Astrocyte (in vitro differentiated cells and primary cell): Measurements from ENCODE around the gene NFATC1. TPM values are rescaled to one million over a fixed set of nuclear protein-coding genes. Genes with fewer than 3 reads are reported as not detected.

Experiments
- DNase-seq: peaks from one replicate; pipeline ENCODE4 v3.0.0-alpha.2; 2010; ENCODE audit warnings: low read depth
- FAIRE-seq: peaks from 2 replicates; lab custom pipeline; 2011; peaks lifted over from hg19 to GRCh38; lab: Jason Lieb, UNC
- H2AFZ ChIP-seq: 2 replicates; pipeline ENCODE4 v1.6.0; 2012; ENCODE audit warnings: low read depth, low read length, inconsistent platforms
- H3K27ac ChIP-seq: 2 replicates; pipeline ENCODE4 v1.5.1; 2011; ENCODE audit warnings: low read depth, low read length, inconsistent platforms
- H3K27me3 ChIP-seq: 2 replicates; pipeline ENCODE4 v1.6.0; 2011; ENCODE audit warnings: low read length, inconsistent platforms; ENCODE audit not compliant: insufficient read depth
- H3K36me3 ChIP-seq: 2 replicates; pipeline ENCODE4 v1.5.1; 2011; ENCODE audit warnings: low read length, inconsistent platforms; ENCODE audit not compliant: insufficient read depth
- H3K4me1 ChIP-seq: 2 replicates; pipeline ENCODE4 v1.5.1; 2011; ENCODE audit warnings: low read length, inconsistent platforms; ENCODE audit not compliant: insufficient read depth
- H3K4me2 ChIP-seq: 2 replicates; pipeline ENCODE4 v1.6.0; 2012; ENCODE audit warnings: low read length, inconsistent platforms
- H3K4me3 ChIP-seq: 2 replicates; pipeline ENCODE4 v1.5.1; 2011; ENCODE audit warnings: low read depth, mild to moderate bottlenecking, low read length, inconsistent platforms; ENCODE audit not compliant: insufficient read depth
- H3K79me2 ChIP-seq: 2 replicates; pipeline ENCODE4 v1.6.0; 2012; ENCODE audit warnings: mild to moderate bottlenecking, low read length, inconsistent platforms; ENCODE audit not compliant: insufficient read depth
- H3K9ac ChIP-seq: 2 replicates; pipeline ENCODE4 v1.6.0; 2012; ENCODE audit warnings: mild to moderate bottlenecking, low read length, inconsistent platforms
- H3K9me3 ChIP-seq: 2 replicates; pipeline ENCODE4 v1.5.1; 2012; ENCODE audit warnings: low read depth, mild to moderate bottlenecking, low read length, inconsistent platforms; ENCODE audit not compliant: insufficient read depth
- H4K20me1 ChIP-seq: 2 replicates; pipeline ENCODE4 v1.6.0; 2012; ENCODE audit warnings: low read length, inconsistent platforms; ENCODE audit not compliant: insufficient read depth
- H3K27ac Mint-ChIP-seq: one replicate; pipeline ENCODE4 v1.8.0; 2021; ENCODE audit warnings: mild to moderate bottlenecking, mixed read lengths; ENCODE audit not compliant: unreplicated experiment
- H3K27me3 Mint-ChIP-seq: one replicate; pipeline ENCODE4 v1.8.0; 2021; ENCODE audit warnings: low read depth, mixed read lengths; ENCODE audit not compliant: unreplicated experiment
- H3K36me3 Mint-ChIP-seq: one replicate; pipeline ENCODE4 v1.8.0; 2021; ENCODE audit warnings: low read depth, mixed read lengths; ENCODE audit not compliant: unreplicated experiment
- H3K4me1 Mint-ChIP-seq: one replicate; pipeline ENCODE4 v1.8.0; 2021; ENCODE audit warnings: low read depth, mixed read lengths; ENCODE audit not compliant: unreplicated experiment
- H3K4me3 Mint-ChIP-seq: one replicate; pipeline ENCODE4 v1.8.0; 2021; ENCODE audit warnings: mild to moderate bottlenecking, moderate library complexity, mixed read lengths; ENCODE audit not compliant: unreplicated experiment
- H3K9me3 Mint-ChIP-seq: one replicate; pipeline ENCODE4 v1.8.0; 2021; ENCODE audit warnings: mild to moderate bottlenecking, mixed read lengths; ENCODE audit not compliant: unreplicated experiment
- CTCF ChIP-seq: IDR thresholded peaks from 2 replicates; pipeline ENCODE4 v1.5.1; 2011; ENCODE audit warnings: low read depth, mild to moderate bottlenecking, inconsistent platforms, low read length, moderate library complexity; ENCODE audit not compliant: insufficient read depth
- EZH2 ChIP-seq: IDR thresholded peaks from 2 replicates; pipeline ENCODE4 v1.6.1; 2012; ENCODE audit warnings: mild to moderate bottlenecking, low read length, inconsistent platforms; ENCODE audit not compliant: insufficient read depth
- total RNA-seq: library from RNA; stranded (reverse); gene quantifications from 2 replicates; pipeline ENCODE4 v1.2.1, GENCODE V29; 2021

Gene NFATC1
- total RNA-seq, 1 donor from 2014 or later, result 11.0 TPM

- H3K36me3 Mint-ChIP-seq, result peaks cover 3% of the 10 kb centered on the region
- TF ChIP-seq EZH2, result no peak
- no peak for TF ChIP-seq CTCF
- no peaks in the 10 kb centered on the region for H3K4me1 Mint-ChIP-seq
- H3K27me3 Mint-ChIP-seq, result peaks cover 13% of the 10 kb centered on the region
- H3K4me3 Mint-ChIP-seq, result no peak overlapping the region
- Histone ChIP-seq H3K79me2 (no peaks in the 10 kb centered on the region), H3K36me3 (no peaks in the 10 kb centered on the region), H3K4me3 (no peak overlapping the region), H2AFZ (no peak overlapping the region), H3K9me3 (no peaks in the 10 kb centered on the region), H3K27me3 (peaks cover 6% of the 10 kb centered on the region), H3K4me2 (no peak overlapping the region), H4K20me1 (peaks cover 8% of the 10 kb centered on the region), H3K9ac (no peak overlapping the region), H3K4me1 (peaks cover 3% of the 10 kb centered on the region), H3K27ac (no peak overlapping the region)
- H3K27ac Mint-ChIP-seq, result no peak overlapping the region
- no peaks in the 10 kb centered on the region for H3K9me3 Mint-ChIP-seq
- FAIRE-seq (no peak), DNase-seq (no peak)
Observed at GRCh38 chr18:79382681-79383387, 12.9 kb upstream of the NFATC1 start.

- FAIRE-seq, result no peak
Observed at GRCh38 chr18:79383388-79384056, 12.2 kb upstream of the NFATC1 start.

More at GRCh38 chr18:79383388-79384056, 12.2 kb upstream of the NFATC1 start:
- Histone ChIP-seq H3K4me2 (no peak overlapping the region), H4K20me1 (peaks cover 8% of the 10 kb centered on the region), H3K27ac (no peak overlapping the region), H3K27me3 (peaks cover 10% of the 10 kb centered on the region), H3K4me1 (peaks cover 3% of the 10 kb centered on the region), H3K9me3 (no peaks in the 10 kb centered on the region), H3K4me3 (no peak overlapping the region), H3K9ac (no peak overlapping the region), H3K79me2 (no peaks in the 10 kb centered on the region), H2AFZ (no peak overlapping the region), H3K36me3 (no peaks in the 10 kb centered on the region)
- Mint-ChIP-seq H3K36me3 (no peaks in the 10 kb centered on the region), H3K4me3 (no peak overlapping the region), H3K9me3 (no peaks in the 10 kb centered on the region), H3K27me3 (peaks cover 14% of the 10 kb centered on the region), H3K4me1 (peaks cover 1% of the 10 kb centered on the region), H3K27ac (no peak overlapping the region)
- no peak for DNase-seq
- TF ChIP-seq CTCF, result no peak
- no peak for TF ChIP-seq EZH2
